Measurements from ENCODE around the gene FERMT1.

DNA sequence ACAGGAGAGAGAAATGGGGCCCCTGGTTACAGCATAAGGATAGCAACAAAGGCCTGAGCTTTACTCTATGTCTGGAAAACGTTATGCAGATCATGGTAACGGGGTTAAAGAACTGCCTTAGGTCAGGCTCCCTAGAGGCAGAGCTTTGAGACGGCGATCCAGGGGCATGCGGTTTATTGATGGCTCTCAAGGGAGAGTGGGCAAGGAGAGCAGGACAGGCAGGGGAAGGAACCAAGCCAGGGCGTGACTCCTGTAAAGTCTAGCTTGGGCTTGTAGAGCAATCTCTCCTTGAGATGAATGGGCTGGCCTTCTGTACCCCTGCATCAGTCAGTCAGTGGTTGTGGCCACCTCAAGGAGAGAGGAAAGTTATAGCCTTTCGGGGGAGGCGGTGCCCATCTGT, 12.5 kb upstream of the FERMT1 start:
- TF ChIP-seq SNAI2 (CRISPR knock-in tag; IDR thresholded peaks at IDR 0.05), result no peak
- TF ChIP-seq, protein P1, sequence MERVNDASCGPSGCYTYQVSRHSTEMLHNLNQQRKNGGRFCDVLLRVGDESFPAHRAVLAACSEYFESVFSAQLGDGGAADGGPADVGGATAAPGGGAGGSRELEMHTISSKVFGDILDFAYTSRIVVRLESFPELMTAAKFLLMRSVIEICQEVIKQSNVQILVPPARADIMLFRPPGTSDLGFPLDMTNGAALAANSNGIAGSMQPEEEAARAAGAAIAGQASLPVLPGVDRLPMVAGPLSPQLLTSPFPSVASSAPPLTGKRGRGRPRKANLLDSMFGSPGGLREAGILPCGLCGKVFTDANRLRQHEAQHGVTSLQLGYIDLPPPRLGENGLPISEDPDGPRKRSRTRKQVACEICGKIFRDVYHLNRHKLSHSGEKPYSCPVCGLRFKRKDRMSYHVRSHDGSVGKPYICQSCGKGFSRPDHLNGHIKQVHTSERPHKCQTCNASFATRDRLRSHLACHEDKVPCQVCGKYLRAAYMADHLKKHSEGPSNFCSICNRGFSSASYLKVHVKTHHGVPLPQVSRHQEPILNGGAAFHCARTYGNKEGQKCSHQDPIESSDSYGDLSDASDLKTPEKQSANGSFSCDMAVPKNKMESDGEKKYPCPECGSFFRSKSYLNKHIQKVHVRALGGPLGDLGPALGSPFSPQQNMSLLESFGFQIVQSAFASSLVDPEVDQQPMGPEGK (CRISPR knock-in tag; IDR thresholded peaks at IDR 0.05; ENCODE audit: borderline replicate concordance), result no peak
- TF ChIP-seq, protein P2, sequence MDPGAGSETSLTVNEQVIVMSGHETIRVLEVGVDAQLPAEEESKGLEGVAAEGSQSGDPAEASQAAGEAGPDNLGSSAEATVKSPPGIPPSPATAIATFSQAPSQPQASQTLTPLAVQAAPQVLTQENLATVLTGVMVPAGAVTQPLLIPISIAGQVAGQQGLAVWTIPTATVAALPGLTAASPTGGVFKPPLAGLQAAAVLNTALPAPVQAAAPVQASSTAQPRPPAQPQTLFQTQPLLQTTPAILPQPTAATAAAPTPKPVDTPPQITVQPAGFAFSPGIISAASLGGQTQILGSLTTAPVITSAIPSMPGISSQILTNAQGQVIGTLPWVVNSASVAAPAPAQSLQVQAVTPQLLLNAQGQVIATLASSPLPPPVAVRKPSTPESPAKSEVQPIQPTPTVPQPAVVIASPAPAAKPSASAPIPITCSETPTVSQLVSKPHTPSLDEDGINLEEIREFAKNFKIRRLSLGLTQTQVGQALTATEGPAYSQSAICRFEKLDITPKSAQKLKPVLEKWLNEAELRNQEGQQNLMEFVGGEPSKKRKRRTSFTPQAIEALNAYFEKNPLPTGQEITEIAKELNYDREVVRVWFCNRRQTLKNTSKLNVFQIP (CRISPR knock-in tag; IDR thresholded peaks at IDR 0.05; ENCODE audit: borderline replicate concordance, low read depth), result no peak
- no peak for TF ChIP-seq ZNF8 (CRISPR knock-in tag; IDR thresholded peaks at IDR 0.05)
- TF ChIP-seq ZNF565 (CRISPR knock-in tag; conservative IDR thresholded peaks at IDR 0.05; ENCODE audit: low read depth), result no peak

Data from SK-N-SH treated with all-trans-retinoic acid at 6 μM for 48 hours (cell line).